ENCODE measurements around the gene NT5DC4.
A peak's percentile ranks its signal among the peaks of the same experiment; 100 is the strongest.

The NT5DC4 gene

DNA sequence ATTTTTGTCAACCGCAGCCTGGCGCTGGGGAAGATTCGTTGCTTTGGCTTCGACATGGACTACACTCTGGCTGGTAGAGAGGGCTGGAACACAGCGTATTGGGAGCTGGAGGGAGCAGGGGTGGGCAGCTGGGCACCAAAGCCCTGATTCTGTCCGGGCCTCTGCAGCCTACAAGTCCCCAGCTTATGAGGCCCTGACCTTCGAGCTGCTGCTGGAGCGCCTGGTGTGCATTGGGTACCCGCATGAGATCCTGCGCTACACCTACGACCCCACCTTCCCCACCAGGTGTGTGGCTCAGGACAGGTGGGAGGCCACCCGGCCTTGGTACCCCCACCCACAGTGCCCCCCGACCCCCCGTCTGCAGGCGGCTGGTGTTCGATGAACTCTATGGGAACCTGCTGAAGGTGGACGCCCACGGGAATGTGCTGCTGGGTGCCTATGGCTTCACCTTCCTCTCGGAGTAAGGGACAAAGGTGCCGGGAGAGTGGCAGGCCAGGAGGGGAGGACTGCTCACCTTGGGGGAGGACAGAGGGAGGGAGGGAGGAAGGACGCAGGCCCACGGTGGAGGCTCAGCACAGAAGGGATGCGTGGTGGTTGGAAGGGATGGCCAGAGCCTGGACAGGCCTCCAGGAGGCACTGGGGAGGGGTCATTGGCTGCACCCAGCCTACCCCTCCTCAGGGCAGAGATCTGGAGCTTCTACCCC, 1.2 kb downstream of the NT5DC4 start:
- DNase-seq (ENCODE audit: low read depth) = no peak
- no peak overlapping the region for H3K4me3 ChIP-seq (ENCODE audit: low read depth, low read length)

DNA sequence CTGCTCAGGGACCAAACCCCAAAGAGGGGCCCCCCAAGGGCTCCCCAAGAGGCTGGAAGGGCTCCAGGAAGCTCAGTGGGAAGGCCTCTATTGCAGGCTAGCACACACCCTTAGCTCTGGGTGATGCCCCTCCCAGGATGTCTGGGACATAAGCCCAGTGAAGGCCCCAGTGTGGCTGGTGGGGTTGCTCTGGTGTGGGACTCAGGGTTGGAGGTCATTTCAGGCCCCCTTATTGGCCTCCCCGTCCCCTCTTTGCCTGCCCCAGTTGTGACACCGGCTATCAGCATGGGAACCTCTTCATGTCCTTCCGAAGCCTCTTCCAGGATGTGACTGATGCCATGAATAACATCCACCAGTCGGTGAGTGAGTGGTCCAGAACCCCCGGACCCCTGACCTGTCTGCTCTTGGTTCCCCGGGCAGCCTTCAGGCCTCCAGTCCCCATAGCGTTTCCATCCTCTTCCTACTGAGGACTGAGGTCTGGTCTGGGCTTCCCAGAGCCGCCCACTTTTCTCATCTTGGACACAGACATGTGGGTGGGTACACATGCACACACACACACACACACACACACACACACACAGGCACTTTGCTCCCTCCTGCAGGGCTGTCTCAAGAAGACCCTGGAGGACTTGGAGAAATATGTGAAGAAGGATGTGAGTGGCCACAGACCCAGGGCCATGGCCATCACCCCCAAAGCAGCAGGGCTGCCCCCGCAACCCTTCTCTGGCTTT, 2.2 kb downstream of the NT5DC4 start:
- H3K4me3 ChIP-seq (ENCODE audit: low read depth, low read length) = no peak overlapping the region
- no peak for DNase-seq (ENCODE audit: low read depth)

DNA sequence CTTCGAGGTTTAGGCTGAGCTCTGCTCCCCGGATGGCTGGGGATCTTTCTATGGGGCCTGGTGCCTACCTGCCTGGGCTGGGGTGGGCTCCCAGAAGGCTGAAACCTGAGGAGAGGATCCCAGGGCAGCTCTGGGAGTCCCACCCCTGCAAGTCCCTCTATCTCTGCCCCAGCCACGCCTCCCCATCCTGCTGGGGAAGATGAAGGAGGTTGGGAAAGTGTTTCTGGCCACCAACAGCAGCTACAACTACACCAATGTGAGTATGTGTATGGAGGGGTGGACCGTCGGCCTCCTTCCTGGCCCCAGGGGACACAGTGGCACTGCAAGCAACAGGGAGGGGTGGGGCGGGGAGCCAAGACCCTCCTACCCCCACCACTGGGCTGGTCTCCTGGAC, 2.7 kb downstream of the NT5DC4 start:
- no peak overlapping the region for H3K4me3 ChIP-seq (ENCODE audit: low read depth, low read length)
- no peak for DNase-seq (ENCODE audit: low read depth)

DNA sequence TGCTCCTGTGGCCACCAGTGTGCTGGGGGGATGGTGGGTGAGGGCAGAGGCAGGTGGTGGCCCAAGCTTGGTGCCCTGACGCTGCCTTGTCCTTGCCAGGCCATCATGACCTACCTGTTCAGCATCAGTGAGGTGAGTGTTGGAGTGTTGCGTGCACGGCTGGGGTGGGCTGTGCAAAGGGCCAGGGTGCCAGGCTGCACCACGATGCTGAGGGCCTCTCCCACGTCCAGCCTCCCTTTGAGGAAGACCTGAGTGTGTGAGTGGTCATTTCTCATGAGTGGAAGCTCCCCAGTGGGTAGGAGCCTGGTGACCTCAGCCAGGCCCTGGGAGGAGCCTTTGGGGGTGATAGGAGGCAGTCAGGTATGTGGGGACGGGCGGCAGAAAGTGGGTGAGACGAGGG, 3.2 kb downstream of the NT5DC4 start:
- H3K4me3 ChIP-seq (ENCODE audit: low read depth, low read length) = no peak overlapping the region

DNA sequence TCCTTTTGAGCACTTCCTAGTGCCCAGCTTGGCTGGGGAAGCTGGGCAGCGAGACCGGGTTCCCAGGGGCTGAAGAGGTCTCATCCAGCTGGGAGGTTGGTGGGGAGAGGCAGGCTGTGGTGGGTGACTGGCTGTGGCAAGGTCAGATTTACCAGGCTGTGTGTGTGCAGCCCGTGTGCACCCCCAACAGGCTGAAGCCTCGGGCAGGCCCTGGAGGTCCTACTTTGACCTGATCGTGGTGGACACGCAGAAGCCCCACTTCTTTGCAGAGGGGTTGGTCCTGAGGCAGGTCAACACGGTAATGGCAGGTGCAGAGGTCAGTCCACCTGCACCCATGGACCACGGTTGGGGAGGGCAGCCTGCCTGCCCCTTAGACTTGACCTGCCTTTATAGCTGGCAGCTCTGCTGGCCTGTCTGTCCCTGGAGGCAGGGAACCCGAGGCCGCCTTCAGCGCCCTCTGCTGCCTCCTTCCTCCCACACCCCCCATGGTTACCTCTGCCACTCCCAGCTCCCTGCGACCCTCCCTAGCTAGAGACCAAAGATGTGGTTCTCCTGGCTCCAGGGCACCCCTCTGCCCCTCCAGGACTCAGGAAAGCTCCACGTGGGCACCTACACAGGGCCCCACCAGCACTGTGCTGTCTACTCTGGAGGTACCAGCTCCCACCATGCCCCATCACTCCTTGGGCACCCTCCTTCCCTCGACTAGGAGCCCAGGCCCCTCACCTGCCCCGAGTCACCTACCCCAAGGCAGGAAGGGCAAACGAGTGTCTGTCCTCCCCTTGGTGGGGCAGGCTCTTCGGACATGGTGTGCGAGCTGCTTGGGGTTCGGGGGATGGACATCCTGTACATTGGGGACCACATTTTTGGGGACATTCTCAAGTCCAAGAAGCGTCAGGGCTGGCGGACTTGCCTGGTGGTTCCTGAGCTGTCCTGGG, 4.0 kb downstream of the NT5DC4 start:
- no peak for DNase-seq (ENCODE audit: low read depth)
- no peak overlapping the region for H3K4me3 ChIP-seq (ENCODE audit: low read depth, low read length)

More for the DNA sequence above, 3.2 kb downstream of the NT5DC4 start:
- no peak for DNase-seq (ENCODE audit: low read depth)

DNA sequence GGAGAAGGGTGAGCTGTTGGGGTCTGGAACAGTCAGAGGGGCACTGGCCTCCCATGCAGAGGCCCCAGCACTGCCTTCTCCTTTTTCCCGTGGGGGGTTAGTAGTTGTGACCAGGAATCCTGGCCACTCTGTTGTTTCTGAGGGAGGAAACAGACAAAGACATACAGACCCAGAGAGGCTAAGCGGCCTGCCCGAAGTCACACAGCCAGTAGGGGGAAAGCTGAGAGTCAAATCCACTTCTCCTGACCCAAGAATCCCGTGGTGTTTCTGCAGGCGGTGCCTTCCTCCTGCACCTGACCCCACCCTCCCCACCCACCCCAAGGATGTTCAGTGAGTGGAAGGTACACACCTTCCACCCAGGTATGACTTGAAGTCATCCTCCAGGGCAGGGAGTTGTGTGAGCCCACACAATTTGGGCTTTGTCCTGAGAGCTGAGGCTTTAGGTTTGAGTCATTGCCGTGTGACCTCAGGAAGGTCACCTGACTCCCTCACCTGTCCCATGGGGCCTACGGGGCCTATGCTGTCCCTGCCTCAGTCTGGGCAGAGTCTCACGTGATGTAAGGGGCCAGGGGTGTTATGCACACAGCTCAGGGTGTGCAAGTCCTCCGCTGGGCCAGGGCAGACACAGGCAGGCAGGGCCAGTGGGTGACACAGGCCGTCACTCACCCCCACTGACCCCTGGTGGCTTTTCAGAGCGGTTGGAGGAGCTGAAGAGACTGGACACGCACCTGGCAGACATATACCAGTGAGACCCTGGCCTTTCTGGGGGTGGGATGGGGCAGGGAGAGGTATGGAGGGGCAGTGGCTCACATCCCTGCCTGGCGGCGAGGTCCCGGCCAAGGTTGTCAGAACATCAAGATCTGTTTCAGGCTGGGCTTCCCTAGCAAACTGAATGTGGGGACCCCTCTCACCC, 5.0 kb downstream of the NT5DC4 start:
- no peak for DNase-seq (ENCODE audit: low read depth)
- no peak overlapping the region for H3K4me3 ChIP-seq (ENCODE audit: low read depth, low read length)

DNA sequence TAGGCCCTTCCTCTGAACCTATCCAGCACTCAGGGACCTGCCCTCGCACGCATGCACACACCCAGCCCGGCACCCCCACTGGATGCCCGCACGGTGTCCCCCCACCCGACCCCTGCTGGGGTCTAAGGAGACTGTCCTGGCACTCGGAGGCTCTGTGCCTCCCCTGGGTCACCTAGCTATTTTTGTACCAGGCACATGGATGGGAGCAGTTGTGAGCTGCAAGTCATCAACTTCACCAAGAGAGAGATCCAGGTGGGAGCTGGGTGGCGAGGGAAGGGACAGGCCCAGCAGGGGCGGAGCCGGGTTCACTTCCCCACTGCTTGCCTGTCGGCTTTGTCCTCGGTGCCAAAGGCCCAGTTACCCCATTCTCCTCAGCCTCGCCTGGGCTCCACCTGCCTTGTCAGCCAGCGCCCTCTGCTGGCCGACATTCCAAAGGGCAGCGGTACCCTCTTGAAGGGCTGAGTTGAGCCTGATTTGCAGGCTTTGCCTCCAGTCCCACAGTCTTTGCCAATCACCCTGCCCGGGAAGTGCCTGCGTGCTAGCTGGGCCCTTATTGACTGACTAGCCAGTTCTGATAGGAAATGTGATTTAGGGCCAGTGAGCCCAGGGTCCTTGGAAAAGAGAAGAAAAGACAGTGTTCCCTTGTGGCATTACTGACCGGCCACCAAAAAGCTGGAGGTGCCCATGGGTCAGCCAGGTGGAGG, 5.8 kb downstream of the NT5DC4 start:
- DNase-seq (ENCODE audit: low read depth) = peak; percentile 65
- no peak overlapping the region for H3K4me3 ChIP-seq (ENCODE audit: low read depth, low read length)

- DNase-seq (ENCODE audit: low read depth) = no peak
- no peak overlapping the region for H3K4me3 ChIP-seq (ENCODE audit: low read depth, low read length)
Measured at GRCh38 chr2:112727276-112728028, 6.6 kb downstream of the NT5DC4 start.

- no peak for DNase-seq (ENCODE audit: low read depth)
- no peak overlapping the region for H3K4me3 ChIP-seq (ENCODE audit: low read depth, low read length)
Measured at GRCh38 chr2:112728029-112728362, 7.2 kb downstream of the NT5DC4 start.

DNA sequence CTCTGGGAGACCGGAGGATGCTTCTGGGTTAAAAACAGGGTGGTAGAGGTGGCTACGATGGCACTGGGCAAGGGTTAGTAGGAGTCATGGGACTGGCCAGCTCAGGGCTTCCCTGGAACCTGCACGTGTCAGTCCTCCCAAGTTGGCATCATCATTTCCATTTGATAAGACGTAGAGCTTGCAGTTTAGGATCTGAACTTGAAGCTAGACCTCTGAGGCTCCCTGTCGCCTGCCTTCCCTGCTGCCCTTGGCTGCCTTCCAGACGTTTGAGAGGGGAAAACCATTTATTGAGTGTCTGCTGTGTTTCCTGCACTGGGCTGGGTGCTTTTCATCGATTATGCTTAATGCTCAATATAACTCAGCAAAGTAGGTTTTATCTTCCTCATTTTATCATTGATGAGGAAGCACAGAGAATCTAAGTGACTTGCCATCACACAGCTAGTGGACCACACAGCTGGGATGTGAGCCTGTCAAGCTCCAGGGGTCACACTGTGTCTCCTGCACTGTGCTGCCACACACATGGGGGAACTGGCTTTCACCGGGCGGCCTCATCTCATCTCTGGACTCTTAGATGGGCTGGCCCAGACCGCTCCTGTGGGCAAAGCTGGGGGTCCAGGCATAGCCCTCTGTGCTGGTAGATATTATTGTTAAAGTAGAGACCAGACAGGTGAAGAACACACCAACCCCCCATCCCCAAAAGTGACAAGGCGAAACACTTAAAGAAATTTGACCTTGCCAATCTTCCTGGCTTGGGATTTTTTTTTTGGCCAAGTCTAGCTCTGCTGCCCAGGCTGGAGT, 7.8 kb downstream of the NT5DC4 start:
- no peak for DNase-seq (ENCODE audit: low read depth)
- no peak overlapping the region for H3K4me3 ChIP-seq (ENCODE audit: low read depth, low read length)

- no peak for DNase-seq (ENCODE audit: low read depth)
- no peak overlapping the region for H3K4me3 ChIP-seq (ENCODE audit: low read depth, low read length)
Measured at GRCh38 chr2:112730216-112730615, 9.4 kb downstream of the NT5DC4 start.

GRCh38 chr2:112730791-112731190, 10.0 kb downstream of the NT5DC4 start:
- no peak for DNase-seq (ENCODE audit: low read depth)
- no peak overlapping the region for H3K4me3 ChIP-seq (ENCODE audit: low read depth, low read length)

- no peak for DNase-seq (ENCODE audit: low read depth)
- no peak overlapping the region for H3K4me3 ChIP-seq (ENCODE audit: low read depth, low read length)
Measured at GRCh38 chr2:112731479-112731878, 10.7 kb downstream of the NT5DC4 start.

- no peak for DNase-seq (ENCODE audit: low read depth)
- no peak overlapping the region for H3K4me3 ChIP-seq (ENCODE audit: low read depth, low read length)
Measured at GRCh38 chr2:112733456-112733855, 12.6 kb downstream of the NT5DC4 start.

DNA sequence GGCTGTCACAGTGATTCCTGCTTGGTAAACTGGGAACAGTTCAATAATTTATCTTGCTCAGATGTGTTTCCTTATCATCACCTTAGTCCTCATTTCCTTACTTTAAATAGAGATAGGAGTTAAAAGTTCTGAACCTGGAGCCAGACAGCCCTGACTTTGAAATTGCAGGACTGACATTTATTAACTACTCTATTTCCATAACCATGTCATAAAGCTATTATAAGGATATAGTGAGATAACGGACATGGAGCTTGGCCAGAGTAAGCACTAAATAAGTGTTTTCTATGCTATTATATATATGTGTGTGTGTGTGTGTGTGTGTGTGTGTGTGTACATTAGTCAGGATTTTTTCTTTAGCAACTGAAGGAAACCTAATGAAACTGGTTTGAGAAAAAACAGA, 13.1 kb downstream of the NT5DC4 start:
- no peak overlapping the region for H3K4me3 ChIP-seq (ENCODE audit: low read depth, low read length)
- no peak for DNase-seq (ENCODE audit: low read depth)

- DNase-seq (ENCODE audit: low read depth) = no peak
Measured at GRCh38 chr2:112737542-112738232, 16.9 kb downstream of the NT5DC4 start.

DNA sequence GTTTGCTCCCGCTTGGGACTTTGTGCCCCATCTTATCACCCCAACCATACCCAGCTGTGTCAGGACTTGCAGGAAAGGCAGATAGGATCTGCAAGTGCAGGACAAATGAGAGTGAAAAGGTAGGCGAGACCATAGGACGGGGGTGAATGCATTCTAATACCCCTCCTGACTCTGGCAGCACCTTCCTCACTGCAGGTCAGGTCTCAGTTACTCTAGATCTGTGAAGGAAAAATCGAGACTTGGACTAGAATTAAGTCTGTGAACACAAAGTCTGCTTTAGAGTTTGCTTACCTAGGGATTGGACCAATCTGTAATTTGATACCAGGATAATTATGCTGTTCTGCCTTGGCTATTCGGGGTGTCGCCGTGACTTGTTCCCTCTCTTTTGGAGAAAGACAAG, 19.7 kb downstream of the NT5DC4 start:
- no peak for DNase-seq (ENCODE audit: low read depth)
- no peak overlapping the region for H3K4me3 ChIP-seq (ENCODE audit: low read depth, low read length)

More at GRCh38 chr2:112737542-112738232, 16.9 kb downstream of the NT5DC4 start:
- no peak overlapping the region for H3K4me3 ChIP-seq (ENCODE audit: low read depth, low read length)

Data from skeletal muscle cell (primary cell).